Progenitor cell of endocrine pancreas (in vitro differentiated cells): Measurements from ENCODE around the gene VPS16. TPM values are rescaled to one million over a fixed set of nuclear protein-coding genes. Genes with fewer than 3 reads are reported as not detected.
A peak's percentile ranks its signal among the peaks of the same experiment; 100 is the strongest.

ENCODE experiments used
- DNase-seq: peaks from one replicate; pipeline ENCODE4 v3.0.0; 2021; ENCODE audit warnings: low spot score; ENCODE audit not compliant: unreplicated experiment
- H3K27ac Mint-ChIP-seq: 2 replicates; pipeline ENCODE4 v1.8.0; 2021; ENCODE audit warnings: mild to moderate bottlenecking, moderate library complexity, mixed read lengths
- H3K27me3 Mint-ChIP-seq: 2 replicates; pipeline ENCODE4 v1.8.0; 2021; ENCODE audit warnings: mixed read lengths
- H3K36me3 Mint-ChIP-seq: 2 replicates; pipeline ENCODE4 v1.8.0; 2022; ENCODE audit warnings: mixed read lengths; ENCODE audit not compliant: insufficient read depth
- H3K4me1 Mint-ChIP-seq: 2 replicates; pipeline ENCODE4 v1.8.0; 2021; ENCODE audit warnings: low read depth, mixed read lengths
- H3K4me3 Mint-ChIP-seq: 2 replicates; pipeline ENCODE4 v1.8.0; 2021; ENCODE audit warnings: low read depth, mild to moderate bottlenecking, moderate library complexity, mixed read lengths
- H3K9me3 Mint-ChIP-seq: 2 replicates; pipeline ENCODE4 v1.8.0; 2021; ENCODE audit warnings: low read depth, mixed read lengths
- total RNA-seq: library from RNA; stranded (reverse); gene quantifications from 2 replicates; pipeline ENCODE4 v1.2.1, GENCODE V29; 2021
- TF ChIP-seq, protein P1 (sequence below): fragments of 200-600 bp; sonication (generic); IDR thresholded peaks from one replicate; pipeline ENCODE4 v1.5.0; 2021; ENCODE audit warnings: antibody characterized with exemption, mild to moderate bottlenecking; ENCODE audit not compliant: unreplicated experiment

Gene VPS16
- total RNA-seq, 1 donor from 2014 or later: 48.5 TPM

DNA sequence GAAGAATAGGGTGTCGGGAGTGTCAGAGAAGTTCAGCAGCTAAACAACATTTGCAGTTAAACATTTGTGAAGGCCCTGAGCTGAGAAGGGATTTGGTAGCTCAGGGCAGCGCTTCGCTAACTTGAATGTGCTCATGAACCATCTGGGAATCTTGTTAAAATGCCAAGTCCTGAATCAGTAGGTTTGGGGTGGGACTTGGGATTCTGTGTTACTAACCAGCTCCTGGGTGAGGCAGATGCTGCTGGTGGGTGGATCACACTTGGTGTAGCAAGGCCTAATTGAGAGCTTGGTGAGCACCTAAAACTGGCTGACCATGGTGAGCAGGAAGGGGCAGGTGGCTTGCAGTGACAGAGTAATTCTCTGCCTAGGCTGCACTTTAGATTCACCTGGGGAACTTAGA lies 38.6 kb downstream of the VPS16 start:
- Mint-ChIP-seq H3K4me1 (peaks cover 14% of the 10 kb centered on the region), H3K9me3 (no peaks in the 10 kb centered on the region), H3K4me3 (no peak overlapping the region), H3K27ac (no peak overlapping the region), H3K27me3 (no peaks in the 10 kb centered on the region), H3K36me3 (peaks cover 5% of the 10 kb centered on the region)
- TF ChIP-seq, protein P1, sequence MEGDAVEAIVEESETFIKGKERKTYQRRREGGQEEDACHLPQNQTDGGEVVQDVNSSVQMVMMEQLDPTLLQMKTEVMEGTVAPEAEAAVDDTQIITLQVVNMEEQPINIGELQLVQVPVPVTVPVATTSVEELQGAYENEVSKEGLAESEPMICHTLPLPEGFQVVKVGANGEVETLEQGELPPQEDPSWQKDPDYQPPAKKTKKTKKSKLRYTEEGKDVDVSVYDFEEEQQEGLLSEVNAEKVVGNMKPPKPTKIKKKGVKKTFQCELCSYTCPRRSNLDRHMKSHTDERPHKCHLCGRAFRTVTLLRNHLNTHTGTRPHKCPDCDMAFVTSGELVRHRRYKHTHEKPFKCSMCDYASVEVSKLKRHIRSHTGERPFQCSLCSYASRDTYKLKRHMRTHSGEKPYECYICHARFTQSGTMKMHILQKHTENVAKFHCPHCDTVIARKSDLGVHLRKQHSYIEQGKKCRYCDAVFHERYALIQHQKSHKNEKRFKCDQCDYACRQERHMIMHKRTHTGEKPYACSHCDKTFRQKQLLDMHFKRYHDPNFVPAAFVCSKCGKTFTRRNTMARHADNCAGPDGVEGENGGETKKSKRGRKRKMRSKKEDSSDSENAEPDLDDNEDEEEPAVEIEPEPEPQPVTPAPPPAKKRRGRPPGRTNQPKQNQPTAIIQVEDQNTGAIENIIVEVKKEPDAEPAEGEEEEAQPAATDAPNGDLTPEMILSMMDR: no peak
- DNase-seq: no peak

DNA sequence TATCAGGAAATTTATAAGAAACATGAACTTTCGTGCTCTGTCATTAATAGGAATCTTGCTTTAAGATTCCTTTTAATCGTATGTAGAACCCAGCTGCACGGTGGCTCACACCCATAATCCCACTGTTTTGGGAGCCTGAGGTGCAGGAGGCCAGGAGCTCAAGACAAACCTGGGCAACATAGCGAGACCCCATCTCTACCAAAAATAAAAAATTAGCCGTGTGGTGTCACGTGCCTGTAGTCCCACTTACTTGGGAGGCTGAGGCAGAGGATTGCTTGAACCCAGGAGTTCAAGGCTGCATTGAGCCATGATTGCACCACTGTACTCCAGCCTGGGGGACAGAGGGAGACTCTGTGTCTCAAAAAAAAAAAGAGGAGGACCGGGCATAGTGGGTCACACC lies 40.1 kb downstream of the VPS16 start:
- Mint-ChIP-seq H3K4me1 (peaks cover 5% of the 10 kb centered on the region), H3K27me3 (no peaks in the 10 kb centered on the region), H3K36me3 (peaks cover 5% of the 10 kb centered on the region), H3K4me3 (no peak overlapping the region), H3K9me3 (no peaks in the 10 kb centered on the region), H3K27ac (no peak overlapping the region)
- TF ChIP-seq, protein P1: no peak
- no peak for DNase-seq

GRCh38 chr20:2883726-2884637 lies 43.4 kb downstream of the VPS16 start:
- H3K4me1 Mint-ChIP-seq: peaks cover 6% of the 10 kb centered on the region
- no peak for DNase-seq
- no peaks in the 10 kb centered on the region for H3K27me3 Mint-ChIP-seq
- H3K4me3 Mint-ChIP-seq: no peak overlapping the region
- no peak overlapping the region for H3K27ac Mint-ChIP-seq
- TF ChIP-seq, protein P1: no peak
- peaks cover 1% of the 10 kb centered on the region for H3K36me3 Mint-ChIP-seq
- H3K9me3 Mint-ChIP-seq: no peaks in the 10 kb centered on the region

- Mint-ChIP-seq H3K27me3 (no peaks in the 10 kb centered on the region), H3K9me3 (no peaks in the 10 kb centered on the region), H3K4me3 (no peak overlapping the region), H3K27ac (peak overlapping the region; percentile 49), H3K36me3 (peaks cover 1% of the 10 kb centered on the region), H3K4me1 (peaks cover 3% of the 10 kb centered on the region)
- TF ChIP-seq, protein P1: no peak
- DNase-seq: no peak
Measured at GRCh38 chr20:2887715-2888114, 47.2 kb downstream of the VPS16 start.

- no peak for DNase-seq
- Mint-ChIP-seq H3K27me3 (no peaks in the 10 kb centered on the region), H3K9me3 (no peaks in the 10 kb centered on the region), H3K36me3 (peaks cover 1% of the 10 kb centered on the region), H3K4me1 (peaks cover 3% of the 10 kb centered on the region), H3K27ac (no peak overlapping the region), H3K4me3 (no peak overlapping the region)
- TF ChIP-seq, protein P1: no peak
Measured at GRCh38 chr20:2888224-2888955, 47.8 kb downstream of the VPS16 start.
